HG03103 (cell line): ENCODE results near the gene PLEKHG2.

Experiments
- ATAC-seq: cut with Tn5 transposase; IDR thresholded peaks from one replicate; pipeline ENCODE4 v1.9.1; 2021; ENCODE audit warnings: low read depth; ENCODE audit not compliant: unreplicated experiment

PLEKHG2 gene

DNA sequence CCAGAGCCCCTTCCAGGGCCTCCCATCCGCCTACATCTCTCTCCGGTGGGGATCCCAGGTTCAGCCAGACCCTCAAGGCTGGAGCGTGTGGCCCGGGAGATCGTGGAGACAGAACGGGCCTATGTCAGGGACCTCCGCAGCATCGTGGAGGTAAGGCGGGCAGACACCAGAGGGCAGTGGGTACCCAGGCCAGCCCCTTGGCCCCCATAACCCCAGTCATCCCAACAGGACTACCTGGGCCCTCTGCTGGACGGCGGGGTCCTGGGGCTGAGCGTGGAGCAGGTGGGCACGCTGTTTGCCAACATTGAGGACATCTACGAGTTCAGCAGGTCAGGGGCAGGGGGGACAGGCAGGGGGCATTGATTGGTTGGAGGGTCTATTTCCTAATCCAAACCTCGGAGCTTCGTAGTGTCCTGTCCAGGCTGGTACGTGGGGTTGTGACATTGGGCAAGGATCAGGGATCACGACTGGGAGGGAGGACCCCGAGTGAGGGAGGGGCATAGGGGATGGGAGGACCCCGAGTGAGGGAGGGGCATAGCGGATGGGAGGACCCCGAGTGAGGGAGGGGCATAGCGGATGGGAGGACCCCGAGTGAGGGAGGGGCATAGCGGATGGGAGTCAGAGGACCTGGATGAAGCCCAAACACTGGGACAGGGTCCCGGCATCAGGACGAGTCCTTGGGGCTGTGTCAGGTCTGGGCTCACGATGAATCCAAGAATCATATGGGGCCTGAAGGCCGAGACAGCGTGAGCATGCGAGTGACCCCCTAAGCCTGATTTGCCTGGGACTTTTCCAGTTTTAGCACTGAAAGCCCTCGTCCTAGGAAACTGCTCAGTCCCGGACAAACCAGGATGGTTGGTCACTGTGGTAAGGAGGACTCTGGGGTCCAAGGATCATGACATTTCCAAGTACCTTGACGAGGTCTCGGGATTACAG lies 2.9 kb downstream of the PLEKHG2 start:
- ATAC-seq: no peak

GRCh38 chr19:39416152-39417120 lies 4.0 kb downstream of the PLEKHG2 start:
- ATAC-seq: no peak

- ATAC-seq: no peak
These were observed 5.2 kb downstream of the PLEKHG2 start for GRCh38 chr19:39417463-39418181.

DNA sequence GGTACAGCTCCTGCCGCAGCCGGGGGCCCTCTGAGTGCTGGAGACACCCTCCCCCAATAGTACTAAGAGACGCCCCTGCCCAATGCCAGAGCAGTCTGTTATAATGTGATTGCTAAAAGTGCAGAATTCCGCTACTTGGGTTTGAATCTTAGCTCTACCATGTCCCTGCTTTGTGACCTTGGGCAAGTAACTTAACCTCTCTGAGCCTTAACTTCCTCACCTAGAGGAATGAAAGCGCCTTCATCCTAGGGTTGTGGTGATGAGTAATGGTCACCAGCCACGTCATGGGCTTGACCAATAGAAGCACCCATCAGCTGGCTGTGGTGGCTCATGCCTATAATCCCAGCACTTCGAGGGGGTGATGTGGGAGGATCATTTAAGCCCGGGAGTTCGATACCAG lies 6.5 kb downstream of the PLEKHG2 start:
- ATAC-seq: no peak

DNA sequence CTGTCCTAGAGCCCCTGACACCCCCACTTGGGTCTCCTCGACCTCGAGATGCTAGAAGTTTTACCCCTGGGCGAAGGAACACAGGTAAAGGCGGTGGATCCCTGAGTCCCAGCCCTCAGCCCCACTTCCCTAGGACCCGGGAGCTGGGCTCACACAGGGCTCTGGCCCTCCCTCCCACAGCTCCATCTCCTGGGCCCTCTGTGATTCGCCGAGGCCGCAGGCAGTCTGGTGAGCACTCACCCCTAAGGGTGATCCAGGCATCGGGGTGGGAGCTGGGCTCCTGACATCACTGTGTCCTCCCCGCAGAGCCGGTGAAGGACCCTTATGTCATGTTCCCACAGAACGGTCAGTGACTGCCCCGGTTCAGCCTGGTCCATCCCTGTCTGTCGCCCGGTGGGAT lies 8.3 kb downstream of the PLEKHG2 start:
- no peak for ATAC-seq

DNA sequence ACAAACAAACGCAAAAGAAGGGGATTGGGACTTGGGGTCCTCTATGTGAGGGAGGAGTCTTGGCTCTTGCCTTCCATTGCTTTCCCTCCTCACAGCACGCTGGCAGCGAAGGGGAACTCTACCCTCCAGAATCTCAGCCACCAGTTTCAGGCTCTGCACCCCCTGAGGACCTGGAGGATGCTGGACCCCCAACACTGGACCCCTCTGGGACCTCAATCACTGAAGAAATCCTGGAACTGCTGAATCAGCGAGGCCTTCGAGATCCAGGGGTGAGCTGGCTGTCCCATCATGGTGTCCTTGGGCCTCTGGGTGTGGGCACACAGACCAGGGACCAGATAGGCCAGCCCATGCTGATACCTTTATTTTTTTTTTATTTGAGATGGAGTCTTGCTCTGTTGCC lies 9.6 kb downstream of the PLEKHG2 start:
- no peak for ATAC-seq

- no peak for ATAC-seq
These were observed 11.0 kb downstream of the PLEKHG2 start for GRCh38 chr19:39423258-39424086.

- no peak for ATAC-seq
These were observed 12.5 kb downstream of the PLEKHG2 start for GRCh38 chr19:39424934-39425333.

DNA sequence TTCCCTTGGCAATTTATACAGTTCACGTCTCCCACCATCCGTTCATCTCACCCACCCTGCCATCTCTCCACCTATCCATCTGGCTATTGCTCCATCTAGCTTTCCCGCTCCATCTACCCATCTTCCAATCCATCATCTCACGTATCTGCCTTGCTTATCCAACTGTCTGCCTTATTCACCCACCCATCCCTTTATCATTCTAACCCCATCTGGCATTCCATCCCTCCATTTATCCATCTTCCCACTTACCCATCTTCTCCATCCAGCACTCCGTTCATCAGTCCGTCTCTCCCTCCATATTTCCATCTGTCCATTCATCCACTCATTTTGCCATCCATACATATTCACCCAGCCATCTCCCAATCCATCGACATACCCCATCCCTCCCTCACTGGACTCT lies 13.3 kb downstream of the PLEKHG2 start:
- ATAC-seq: no peak

DNA sequence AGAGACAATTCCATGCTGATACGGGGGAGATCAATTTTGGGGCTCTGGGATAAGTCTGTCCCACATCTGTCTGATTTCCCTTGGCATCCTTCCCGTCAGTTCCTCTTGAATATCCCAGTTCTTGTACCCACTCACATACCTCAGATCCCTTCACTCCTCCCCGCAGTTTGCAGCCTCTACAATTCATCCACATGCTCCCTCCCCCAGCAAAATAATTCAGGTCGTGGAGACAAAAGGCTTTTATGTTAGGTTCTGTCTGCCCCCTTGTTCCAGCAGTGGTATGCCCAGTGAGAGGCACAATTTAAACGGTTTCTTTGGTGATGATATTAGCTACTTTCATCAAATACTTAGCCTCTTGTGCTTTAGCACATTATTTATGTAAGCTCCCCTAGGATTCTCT lies 13.7 kb downstream of the PLEKHG2 start:
- ATAC-seq: no peak

- no peak for ATAC-seq
These were observed 15.2 kb downstream of the PLEKHG2 start for GRCh38 chr19:39427707-39428106.

GRCh38 chr19:39428283-39429112 lies 16.0 kb downstream of the PLEKHG2 start:
- no peak for ATAC-seq

- no peak for ATAC-seq
These were observed 18.5 kb downstream of the PLEKHG2 start for GRCh38 chr19:39430675-39431593.

- no peak for ATAC-seq
These were observed 20.2 kb downstream of the PLEKHG2 start for GRCh38 chr19:39432677-39433025.

- no peak for ATAC-seq
These were observed 21.1 kb downstream of the PLEKHG2 start for GRCh38 chr19:39433480-39434079.

GRCh38 chr19:39434123-39435076 lies 21.9 kb downstream of the PLEKHG2 start:
- no peak for ATAC-seq
